Gastroesophageal sphincter (tissue), 3 donors: ENCODE results near the gene NIPBL.

Experiments used
- EP300 ChIP-seq: sonication (generic); formaldehyde crosslinking; IDR thresholded peaks from one replicate; pipeline ENCODE4 v1.6.1; 2017; ENCODE audit warnings: antibody characterized with exemption, mild to moderate bottlenecking
- POLR2A ChIP-seq, 2 donors: fragments of 450-650 bp; IDR thresholded peaks; one replicate each; pipeline ENCODE4 v1.6.1; 2017; ENCODE audit warnings: antibody characterized with exemption in 2 of 2, mild to moderate bottlenecking in 2 of 2, moderate library complexity in 1 of 2
- TF ChIP-seq, protein P1 (sequence below), 4 experiments: fragments of 200-600 bp in 2 of 4; fragments of 450-650 bp in 2 of 4; sonication (generic) in 1 of 4; IDR thresholded peaks; one replicate each; pipeline ENCODE4 v1.5.1; 2017 to 2019; ENCODE audit warnings: antibody characterized with exemption in 4 of 4, mild to moderate bottlenecking in 2 of 4, moderate library complexity in 2 of 4

DNA sequence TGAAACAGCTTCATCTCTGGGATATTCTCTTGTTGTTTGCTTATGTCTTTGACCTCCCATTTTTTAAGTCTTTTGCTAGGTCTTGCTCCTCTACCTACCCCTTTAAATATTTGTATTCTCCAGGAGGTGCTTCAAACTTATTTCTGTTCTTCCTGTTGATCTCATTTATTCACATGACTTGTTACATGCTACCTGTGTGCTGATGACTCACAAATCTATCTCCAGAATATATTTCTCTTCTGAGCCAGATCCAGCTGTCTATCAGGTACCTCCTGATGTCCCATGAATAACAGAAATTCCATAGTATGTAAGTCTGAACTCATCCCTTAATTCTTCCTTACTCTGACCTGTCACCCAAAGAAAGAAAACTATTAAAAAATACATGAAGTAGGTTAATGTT is 11.0 kb downstream of the NIPBL start:
- TF ChIP-seq EP300 (no peak), POLR2A (IDR thresholded peaks at IDR 0.05) (no peak)
- TF ChIP-seq, protein P1, sequence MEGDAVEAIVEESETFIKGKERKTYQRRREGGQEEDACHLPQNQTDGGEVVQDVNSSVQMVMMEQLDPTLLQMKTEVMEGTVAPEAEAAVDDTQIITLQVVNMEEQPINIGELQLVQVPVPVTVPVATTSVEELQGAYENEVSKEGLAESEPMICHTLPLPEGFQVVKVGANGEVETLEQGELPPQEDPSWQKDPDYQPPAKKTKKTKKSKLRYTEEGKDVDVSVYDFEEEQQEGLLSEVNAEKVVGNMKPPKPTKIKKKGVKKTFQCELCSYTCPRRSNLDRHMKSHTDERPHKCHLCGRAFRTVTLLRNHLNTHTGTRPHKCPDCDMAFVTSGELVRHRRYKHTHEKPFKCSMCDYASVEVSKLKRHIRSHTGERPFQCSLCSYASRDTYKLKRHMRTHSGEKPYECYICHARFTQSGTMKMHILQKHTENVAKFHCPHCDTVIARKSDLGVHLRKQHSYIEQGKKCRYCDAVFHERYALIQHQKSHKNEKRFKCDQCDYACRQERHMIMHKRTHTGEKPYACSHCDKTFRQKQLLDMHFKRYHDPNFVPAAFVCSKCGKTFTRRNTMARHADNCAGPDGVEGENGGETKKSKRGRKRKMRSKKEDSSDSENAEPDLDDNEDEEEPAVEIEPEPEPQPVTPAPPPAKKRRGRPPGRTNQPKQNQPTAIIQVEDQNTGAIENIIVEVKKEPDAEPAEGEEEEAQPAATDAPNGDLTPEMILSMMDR (IDR thresholded peaks at IDR 0.05): no peak
